ENCODE results near the gene RRP7A.
"Not testable (repeated sequence)": the region's sequence is repeated elsewhere in the genome, so short reads cannot be mapped to it uniquely, and the experiment has no call there.

RRP7A gene

GRCh38 chr22:42493393-42493792 lies 26.2 kb downstream of the RRP7A start:
- DNase-seq = no peak

- DNase-seq = no peak
Observed at GRCh38 chr22:42492323-42492690, 27.3 kb downstream of the RRP7A start.

DNA sequence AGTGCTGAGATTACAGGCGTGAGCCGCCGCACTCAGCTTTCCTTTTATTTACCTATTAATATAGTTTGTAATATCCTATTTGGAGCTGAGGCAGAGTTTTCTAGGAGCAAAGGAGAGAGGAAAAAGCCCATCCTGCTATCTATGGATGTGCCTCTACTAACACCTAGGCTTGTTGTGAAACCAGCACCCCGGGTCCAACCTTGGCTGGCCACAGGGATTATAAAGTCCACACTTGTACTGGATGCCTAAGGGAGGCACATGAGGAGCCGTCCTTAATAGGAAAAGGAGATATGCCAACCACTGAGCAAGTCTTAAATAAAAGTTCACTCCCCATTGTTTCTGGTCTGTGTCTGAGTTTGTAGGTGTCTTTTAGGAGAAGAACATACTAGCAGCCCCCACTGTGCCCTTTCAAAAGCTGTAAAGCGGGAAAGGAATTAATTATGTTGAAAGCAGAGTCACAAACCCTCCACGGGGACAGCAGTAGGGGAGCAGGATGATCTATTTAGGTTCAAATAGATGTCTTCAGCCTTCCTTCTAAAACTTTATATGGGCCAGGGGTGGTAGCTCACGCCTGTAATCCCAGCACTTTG lies 29.3 kb downstream of the RRP7A start:
- no peak for DNase-seq

- DNase-seq = no peak
Observed at GRCh38 chr22:42489000-42489399, 30.6 kb downstream of the RRP7A start.

GRCh38 chr22:42484506-42484905 lies 35.1 kb downstream of the RRP7A start:
- no peak for DNase-seq

DNA sequence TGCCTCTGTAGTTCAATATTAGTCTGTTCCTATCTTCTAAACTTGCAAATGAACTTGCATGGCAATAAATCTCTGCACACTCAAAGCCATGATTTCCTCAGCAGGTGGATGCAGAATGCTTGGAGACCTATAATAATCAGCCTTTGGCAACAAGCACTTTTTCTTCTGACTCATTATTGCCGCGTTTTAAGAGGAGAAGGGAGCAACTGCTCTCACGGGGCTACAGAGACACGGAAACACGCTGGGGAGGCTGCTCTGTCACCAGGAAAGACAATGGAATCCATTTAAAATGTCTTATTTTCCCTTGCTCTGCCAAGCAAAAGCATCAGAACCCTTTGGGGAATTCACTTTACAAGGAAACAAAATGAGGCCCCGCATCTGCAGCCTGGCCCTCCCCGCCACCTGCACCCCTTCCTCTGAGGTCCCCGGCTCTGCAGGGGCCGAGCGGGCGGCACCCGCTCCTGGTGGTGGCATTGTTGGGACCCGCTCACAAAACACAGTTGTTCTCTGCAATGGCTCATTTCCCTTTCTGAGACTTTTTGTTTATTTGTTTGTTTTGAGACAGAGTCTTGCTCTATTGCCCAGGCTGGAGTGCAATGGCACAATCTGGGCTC lies 35.9 kb downstream of the RRP7A start:
- DNase-seq = not testable (repeated sequence)

- no peak for DNase-seq
Observed at GRCh38 chr22:42475122-42475521, 44.5 kb downstream of the RRP7A start.

- DNase-seq = peak; percentile 19
Observed at GRCh38 chr22:42473484-42474193, 46.0 kb downstream of the RRP7A start.

DNA sequence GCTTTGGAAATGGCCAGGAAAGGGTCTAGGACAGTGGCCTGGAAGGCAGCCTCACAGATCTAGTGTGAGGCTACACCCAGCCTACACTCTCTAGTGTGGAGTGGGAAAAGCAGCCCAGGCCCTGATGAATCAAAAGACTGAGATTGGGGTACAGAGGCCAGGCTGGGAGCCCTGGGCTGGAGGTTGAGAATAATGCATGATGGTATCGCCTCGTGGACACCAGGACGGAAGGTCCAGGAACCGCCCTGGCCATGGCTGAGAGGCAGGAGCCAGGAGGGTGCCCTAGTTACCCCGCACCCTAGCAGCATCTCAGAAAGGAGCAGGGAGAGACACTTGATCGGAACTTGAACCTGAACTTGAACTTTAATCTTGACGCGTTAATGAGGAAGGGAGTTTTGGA lies 46.9 kb downstream of the RRP7A start:
- no peak for DNase-seq

DNA sequence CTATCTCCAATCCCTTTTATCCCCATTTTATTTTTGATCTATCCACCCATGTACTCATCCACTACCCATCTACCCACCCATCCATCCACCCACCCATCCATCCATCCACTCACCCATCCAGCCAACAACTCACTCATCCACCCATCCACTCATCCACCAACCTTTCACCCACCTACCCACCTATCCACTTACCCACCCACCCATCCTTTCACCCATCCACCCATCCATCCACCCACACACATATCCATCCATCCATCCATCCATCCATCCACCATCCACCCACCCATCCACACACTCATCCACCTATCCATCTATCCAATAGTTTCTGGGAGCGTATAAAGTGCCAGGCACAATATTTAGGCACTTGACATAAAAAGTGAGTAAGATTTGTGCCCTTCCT lies 48.2 kb downstream of the RRP7A start:
- no peak for DNase-seq

- DNase-seq = no peak
Observed at GRCh38 chr22:42470366-42471082, 49.1 kb downstream of the RRP7A start.

DNA sequence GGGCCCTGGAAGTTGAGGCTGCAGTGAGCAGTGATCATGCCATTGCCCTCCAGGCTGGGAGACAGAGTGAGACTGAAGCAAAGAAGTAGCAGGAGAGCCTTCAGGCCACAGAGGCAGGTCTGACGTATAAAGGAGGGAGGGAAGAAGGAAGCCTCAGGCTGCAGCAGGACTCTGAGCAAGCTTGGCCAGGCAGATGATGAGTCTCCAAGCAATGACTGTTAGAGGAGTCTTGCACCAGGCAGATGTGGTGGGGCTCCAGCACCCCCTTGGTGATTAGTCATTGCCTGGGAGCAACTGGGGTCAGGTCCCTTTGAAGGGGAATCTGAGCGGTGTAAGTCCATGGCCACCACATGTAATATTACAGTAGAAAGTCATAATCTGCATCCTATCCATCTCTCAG lies 50.8 kb downstream of the RRP7A start:
- DNase-seq = no peak

DNA sequence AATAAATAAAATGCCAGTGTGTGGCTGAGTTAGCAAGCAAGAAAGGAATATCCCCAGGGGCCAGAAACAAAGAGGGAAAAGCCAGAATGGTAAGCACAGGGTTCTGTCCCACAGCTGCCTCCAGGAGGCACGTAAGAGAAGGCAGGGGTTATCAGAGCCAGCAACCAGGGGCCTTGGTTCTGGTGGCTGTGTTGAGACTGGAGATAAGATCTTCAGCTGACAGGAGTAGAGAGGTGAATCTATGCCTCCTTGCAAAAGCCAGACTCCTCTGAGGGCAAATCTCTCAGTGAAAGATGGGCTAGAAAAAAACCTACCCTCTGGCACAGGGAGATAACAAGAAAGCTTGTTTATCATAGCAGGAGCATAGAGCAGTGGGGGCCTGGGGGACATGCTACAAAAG lies 57.6 kb downstream of the RRP7A start:
- DNase-seq = no peak

DNA sequence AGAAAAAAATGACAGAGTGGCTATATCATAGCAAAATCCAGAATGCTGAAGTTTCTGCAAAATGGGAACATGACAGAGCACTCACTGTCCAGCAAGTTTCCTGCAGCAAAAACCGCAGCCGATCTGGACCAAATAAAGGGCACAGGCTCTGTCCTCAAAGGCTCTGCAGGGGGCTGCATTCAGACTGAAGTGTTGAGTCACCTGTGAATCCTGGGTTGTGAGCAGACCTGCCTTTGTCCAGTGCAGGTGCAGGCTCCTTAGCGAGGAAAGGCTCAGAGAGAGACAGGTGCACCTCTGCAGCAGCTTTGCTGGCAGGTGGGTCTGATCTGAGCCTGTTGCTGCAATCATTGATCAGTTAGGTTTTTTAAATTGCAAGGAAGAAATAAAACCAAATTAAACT lies 58.1 kb downstream of the RRP7A start:
- no peak for DNase-seq

All from NCI-H524 treated with DMSO at 0.1 percent for 48 hours (cell line).